SK-N-SH (cell line): Measurements from ENCODE around the gene HOXB8. TPM values are rescaled to one million over a fixed set of nuclear protein-coding genes. Genes with fewer than 3 reads are reported as not detected.

Experiments
- CTCF ChIA-PET: fragments of 300-600, 350-600 bp; formaldehyde crosslinking; extraction: SDS; loops from one replicate; lab custom pipeline; 2021; lab: Yijun Ruan, JAX
- POLR2A ChIA-PET: fragments of 350-600 bp; sonication (Branson Sonifier 250); formaldehyde crosslinking; extraction: SDS; loops from one replicate; lab custom pipeline; 2020; ENCODE audit warnings: antibody characterized with exemption, inconsistent platforms; lab: Yijun Ruan, JAX
- DNase-seq: peaks from one replicate; pipeline ENCODE4 v3.0.0; 2012
- H2AFZ ChIP-seq: fragments of 200-600 bp; sonication (generic); 2 replicates; pipeline ENCODE4 v1.8.1; 2016; ENCODE audit warnings: antibody characterized with exemption, mild to moderate bottlenecking, low read depth
- H3F3A ChIP-seq: fragments of 200-600 bp; sonication (generic); replicated peaks from 2 replicates; pipeline ENCODE3; 2016; ENCODE audit warnings: antibody characterized with exemption, mild to moderate bottlenecking; ENCODE audit not compliant: insufficient read depth
- H3K27ac ChIP-seq, 2 experiments: fragments of 200-500 bp in 1 of 2; fragments of 200-600 bp in 1 of 2; sonication (Bioruptor generic) in 1 of 2; sonication (generic), shearing (Covaris generic) in 1 of 2; 2 replicates each; pipeline versions ENCODE4 v1.5.1 to v1.6.1; 2014 to 2016; ENCODE audit warnings: low read depth in 2 of 2, inconsistent platforms in 1 of 2, low read length in 1 of 2, mild to moderate bottlenecking in 1 of 2, mixed read lengths in 1 of 2
- H3K27me3 ChIP-seq: fragments of 200-600 bp; sonication (generic), shearing (Covaris generic); 2 replicates; pipeline ENCODE4 v1.6.1; 2016; ENCODE audit warnings: mixed run types; ENCODE audit not compliant: insufficient read depth
- H3K36me3 ChIP-seq, 2 experiments: fragments of 200-500 bp in 1 of 2; fragments of 200-600 bp in 1 of 2; sonication (Bioruptor generic) in 1 of 2; sonication (generic) in 1 of 2; replicated peaks in 1 of 2; 2 replicates each; pipeline versions ENCODE3 to v1.5.1; 2014 to 2016; ENCODE audit warnings: low read length in 1 of 2, mild to moderate bottlenecking in 1 of 2; ENCODE audit not compliant: insufficient read depth in 2 of 2, control insufficient read depth in 1 of 2
- H3K4me1 ChIP-seq, 2 experiments: fragments of 200-500 bp in 1 of 2; fragments of 200-600 bp in 1 of 2; sonication (Bioruptor generic) in 1 of 2; sonication (generic), shearing (Covaris generic) in 1 of 2; 2 replicates each; pipeline versions ENCODE4 v1.5.1 to v1.6.1; 2014 to 2016; ENCODE audit warnings: low read depth in 1 of 2, low read length in 1 of 2, mixed run types in 1 of 2; ENCODE audit not compliant: insufficient read depth in 2 of 2, control insufficient read depth in 1 of 2
- H3K4me2 ChIP-seq: fragments of 200-600 bp; sonication (generic), shearing (Covaris generic); 2 replicates; pipeline ENCODE4 v1.6.1; 2017; ENCODE audit warnings: mixed run types
- H3K4me3 ChIP-seq, 2 experiments: fragments of 200-500 bp in 1 of 2; fragments of 200-600 bp in 1 of 2; sonication (Bioruptor generic) in 1 of 2; sonication (generic), shearing (Covaris generic) in 1 of 2; 2 replicates each; pipeline versions ENCODE4 v1.5.1 to v1.8.1; 2014 to 2016; ENCODE audit warnings: low read depth in 2 of 2, inconsistent platforms in 1 of 2, low read length in 1 of 2, mild to moderate bottlenecking in 1 of 2, mixed read lengths in 1 of 2, moderate library complexity in 1 of 2
- H3K79me2 ChIP-seq: fragments of 200-600 bp; sonication (generic); 2 replicates; pipeline ENCODE4 v1.8.1; 2017; ENCODE audit warnings: mild to moderate bottlenecking; ENCODE audit not compliant: insufficient read depth
- H3K9ac ChIP-seq: fragments of 200-600 bp; sonication (generic); 2 replicates; pipeline ENCODE4 v1.6.1; 2017; ENCODE audit warnings: mixed run types
- H3K9me2 ChIP-seq: fragments of 200-600 bp; sonication (generic); 2 replicates; pipeline ENCODE4 v1.6.1; 2017; ENCODE audit warnings: mixed run types
- H3K9me3 ChIP-seq: fragments of 200-600 bp; sonication (generic); 2 replicates; pipeline ENCODE4 v1.6.1; 2017; ENCODE audit warnings: mixed run types, mild to moderate bottlenecking, moderate library complexity
- H4K20me1 ChIP-seq: fragments of 200-600 bp; sonication (generic); 2 replicates; pipeline ENCODE4 v1.6.1; 2017; ENCODE audit warnings: mild to moderate bottlenecking, mixed run types; ENCODE audit not compliant: insufficient read depth
- ELF1 ChIP-seq: IDR thresholded peaks from 2 replicates; pipeline ENCODE4 v1.4.0; 2012
- EP300 ChIP-seq, 2 experiments: IDR thresholded peaks; 2 replicates each; pipeline versions ENCODE4 v1.4.0 to v1.6.1; 2012; ENCODE audit warnings: borderline replicate concordance in 1 of 2, low read depth in 1 of 2, low read length in 1 of 2
- FOSL2 ChIP-seq: IDR thresholded peaks from 2 replicates; pipeline ENCODE4 v1.4.0; 2012; ENCODE audit warnings: low read depth, mild to moderate bottlenecking, moderate library complexity, borderline replicate concordance
- FOXJ3 ChIP-seq: sonication (generic); formaldehyde crosslinking; IDR thresholded peaks from 2 replicates; pipeline ENCODE4 v1.5.1; 2020; ENCODE audit warnings: mild to moderate bottlenecking, missing genetic modification reagents
- FOXM1 ChIP-seq: IDR thresholded peaks from 2 replicates; pipeline ENCODE4 v1.4.0; 2012; ENCODE audit warnings: low read depth, mild to moderate bottlenecking
- JUND ChIP-seq: IDR thresholded peaks from 2 replicates; pipeline ENCODE4 v1.4.0; 2012
- RAD21 ChIP-seq: IDR thresholded peaks from 2 replicates; pipeline ENCODE4 v1.6.1; 2012; ENCODE audit warnings: mild to moderate bottlenecking, low read length
- SIN3A ChIP-seq: IDR thresholded peaks from 2 replicates; pipeline ENCODE4 v1.6.1; 2012; ENCODE audit warnings: low read depth, mild to moderate bottlenecking, low read length, moderate library complexity, borderline replicate concordance
- SMC3 ChIP-seq: IDR thresholded peaks from 2 replicates; pipeline ENCODE4 v1.6.1; 2012; ENCODE audit warnings: low read depth, low read length, improper control_type of control experiment
- TAF1 ChIP-seq: IDR thresholded peaks from 2 replicates; pipeline ENCODE4 v1.6.1; 2012; ENCODE audit warnings: low read depth, mild to moderate bottlenecking, low read length, moderate library complexity, borderline replicate concordance
- YY1 ChIP-seq: IDR thresholded peaks from 2 replicates; pipeline ENCODE4 v1.4.0; 2012; ENCODE audit warnings: low read depth, mild to moderate bottlenecking
- WGBS: methylation state at CpG from one replicate; pipeline ENCODE4 v1.1.6; 2017; ENCODE audit warnings: low lambda C conversion rate; 5-methylcytosine and 5-hydroxymethylcytosine counted together
- polyA plus RNA-seq, 3 experiments: library from polyadenylated mRNA; depleted of rRNA; stranded (reverse); fragments of >200 nt; gene quantifications; 2 replicates each; pipeline ENCODE4 v1.2.3, GENCODE V29; 2012
- TF ChIP-seq, protein P1 (sequence below): IDR thresholded peaks from 2 replicates; pipeline ENCODE4 v1.4.0; 2012; ENCODE audit warnings: low read depth
- TF ChIP-seq, protein P2 (sequence below): fragments of 150-350 bp; IDR thresholded peaks from 2 replicates; pipeline ENCODE4 v1.6.1; 2016; ENCODE audit warnings: mild to moderate bottlenecking, low read depth, low read length
- TF ChIP-seq, protein P3 (sequence below): IDR thresholded peaks from 2 replicates; pipeline ENCODE4 v1.6.1; 2012; ENCODE audit warnings: mild to moderate bottlenecking, low read depth, low read length, moderate library complexity
- TF ChIP-seq, protein P4 (sequence below): fragments of 150-350 bp; IDR thresholded peaks from 2 replicates; pipeline ENCODE4 v1.6.1; 2017; ENCODE audit warnings: antibody characterized with exemption, low read length, low read depth, borderline replicate concordance

Gene HOXB8
- polyA plus RNA-seq, 1 of the 3 experiments (the other 2 are of a cell fraction) = not detected

DNA sequence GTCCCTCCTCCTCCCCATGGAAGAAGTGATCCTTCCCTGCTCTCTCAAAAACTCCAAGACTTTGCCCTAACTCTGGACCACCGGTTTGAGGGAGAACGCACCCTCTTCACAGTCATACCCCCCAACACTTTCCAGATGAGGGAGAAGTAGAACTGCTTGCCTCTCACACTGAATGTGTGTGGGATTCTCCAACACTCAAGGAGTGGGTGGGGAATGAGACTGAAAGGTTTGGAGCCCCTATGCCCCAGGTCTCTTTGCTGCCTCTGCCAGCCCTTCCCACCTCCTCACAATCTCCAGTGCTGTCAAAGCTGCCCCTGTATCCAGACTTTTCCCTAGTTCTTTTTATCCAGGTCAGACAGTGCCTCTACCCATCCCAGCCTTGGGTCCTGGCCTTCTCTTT lies 48.4 kb downstream of the HOXB8 start (continued):
- TF ChIP-seq EP300 (IDR thresholded peaks at IDR 0.05; ENCODE audit: borderline replicate concordance in 1 of 2, low read depth in 1 of 2, low read length in 1 of 2) (no peak), SIN3A (no peak)
- TF ChIP-seq, protein P1, sequence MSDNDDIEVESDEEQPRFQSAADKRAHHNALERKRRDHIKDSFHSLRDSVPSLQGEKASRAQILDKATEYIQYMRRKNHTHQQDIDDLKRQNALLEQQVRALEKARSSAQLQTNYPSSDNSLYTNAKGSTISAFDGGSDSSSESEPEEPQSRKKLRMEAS = no peak
- TF ChIP-seq, protein P2, sequence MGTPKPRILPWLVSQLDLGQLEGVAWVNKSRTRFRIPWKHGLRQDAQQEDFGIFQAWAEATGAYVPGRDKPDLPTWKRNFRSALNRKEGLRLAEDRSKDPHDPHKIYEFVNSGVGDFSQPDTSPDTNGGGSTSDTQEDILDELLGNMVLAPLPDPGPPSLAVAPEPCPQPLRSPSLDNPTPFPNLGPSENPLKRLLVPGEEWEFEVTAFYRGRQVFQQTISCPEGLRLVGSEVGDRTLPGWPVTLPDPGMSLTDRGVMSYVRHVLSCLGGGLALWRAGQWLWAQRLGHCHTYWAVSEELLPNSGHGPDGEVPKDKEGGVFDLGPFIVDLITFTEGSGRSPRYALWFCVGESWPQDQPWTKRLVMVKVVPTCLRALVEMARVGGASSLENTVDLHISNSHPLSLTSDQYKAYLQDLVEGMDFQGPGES = no peak

DNA sequence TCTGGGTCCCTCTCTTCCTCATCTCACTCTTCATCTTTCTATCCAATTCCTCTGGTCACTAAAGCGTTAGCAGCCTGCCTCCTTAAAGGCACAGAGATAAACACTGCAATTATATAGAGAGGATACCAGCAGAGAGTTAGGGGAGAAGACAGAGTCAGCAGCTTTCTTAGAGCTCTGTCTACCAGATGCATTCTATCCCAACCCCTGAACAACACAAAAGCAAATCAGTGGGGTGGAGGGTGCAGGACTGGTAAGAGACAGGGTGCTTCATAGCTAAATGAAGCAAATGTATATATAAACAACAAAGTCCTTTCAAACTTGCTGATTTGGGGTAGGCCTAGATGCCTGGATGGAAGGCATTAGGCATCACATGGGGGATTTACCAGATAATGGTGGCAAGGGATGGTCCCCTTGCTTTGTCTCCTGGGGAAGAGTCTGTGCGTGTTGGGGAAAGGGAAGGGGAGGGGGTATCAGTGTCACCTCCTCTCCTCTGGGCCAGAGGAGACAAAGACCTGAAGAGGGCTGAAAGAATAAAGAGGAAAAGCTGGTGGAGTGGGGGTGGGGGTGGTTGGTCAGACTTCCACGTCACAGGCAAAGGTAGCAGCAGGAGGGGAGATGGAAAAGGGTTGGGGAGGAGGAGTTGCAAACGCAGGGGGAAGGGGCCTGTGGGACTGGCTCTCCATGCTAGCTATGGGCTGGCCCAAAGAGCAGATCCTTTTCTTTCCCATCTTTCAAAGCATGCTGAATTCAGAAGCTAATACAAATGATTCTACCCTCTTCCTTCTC lies 49.0 kb downstream of the HOXB8 start:
- Histone ChIP-seq H3K79me2 (no peaks in the 10 kb centered on the region), H3K9me3 (no peaks in the 10 kb centered on the region), H3K27ac (no peak overlapping the region), H3K27me3 (peaks cover 97% of the 10 kb centered on the region), H3K9me2 (no peaks in the 10 kb centered on the region), H3K4me3 (no peak overlapping the region), H3K4me2 (no peak overlapping the region), H4K20me1 (peaks cover 10% of the 10 kb centered on the region; the same call in 1 of the 2 replicates), H3K9ac (no peak overlapping the region), H3K4me1 (peaks cover 0 to 2% of the 10 kb centered on the region in 2 experiments; a peak in 1 of 4 replicates), H2AFZ (no peak overlapping the region), H3K36me3 (no peaks in the 10 kb centered on the region), H3F3A (no peaks in the 10 kb centered on the region)
- ChIA-PET POLR2A (no interaction called here), CTCF (no interaction called here)
- no peak for TF ChIP-seq SMC3
- TF ChIP-seq ELF1 = no peak
- TF ChIP-seq, protein P3, sequence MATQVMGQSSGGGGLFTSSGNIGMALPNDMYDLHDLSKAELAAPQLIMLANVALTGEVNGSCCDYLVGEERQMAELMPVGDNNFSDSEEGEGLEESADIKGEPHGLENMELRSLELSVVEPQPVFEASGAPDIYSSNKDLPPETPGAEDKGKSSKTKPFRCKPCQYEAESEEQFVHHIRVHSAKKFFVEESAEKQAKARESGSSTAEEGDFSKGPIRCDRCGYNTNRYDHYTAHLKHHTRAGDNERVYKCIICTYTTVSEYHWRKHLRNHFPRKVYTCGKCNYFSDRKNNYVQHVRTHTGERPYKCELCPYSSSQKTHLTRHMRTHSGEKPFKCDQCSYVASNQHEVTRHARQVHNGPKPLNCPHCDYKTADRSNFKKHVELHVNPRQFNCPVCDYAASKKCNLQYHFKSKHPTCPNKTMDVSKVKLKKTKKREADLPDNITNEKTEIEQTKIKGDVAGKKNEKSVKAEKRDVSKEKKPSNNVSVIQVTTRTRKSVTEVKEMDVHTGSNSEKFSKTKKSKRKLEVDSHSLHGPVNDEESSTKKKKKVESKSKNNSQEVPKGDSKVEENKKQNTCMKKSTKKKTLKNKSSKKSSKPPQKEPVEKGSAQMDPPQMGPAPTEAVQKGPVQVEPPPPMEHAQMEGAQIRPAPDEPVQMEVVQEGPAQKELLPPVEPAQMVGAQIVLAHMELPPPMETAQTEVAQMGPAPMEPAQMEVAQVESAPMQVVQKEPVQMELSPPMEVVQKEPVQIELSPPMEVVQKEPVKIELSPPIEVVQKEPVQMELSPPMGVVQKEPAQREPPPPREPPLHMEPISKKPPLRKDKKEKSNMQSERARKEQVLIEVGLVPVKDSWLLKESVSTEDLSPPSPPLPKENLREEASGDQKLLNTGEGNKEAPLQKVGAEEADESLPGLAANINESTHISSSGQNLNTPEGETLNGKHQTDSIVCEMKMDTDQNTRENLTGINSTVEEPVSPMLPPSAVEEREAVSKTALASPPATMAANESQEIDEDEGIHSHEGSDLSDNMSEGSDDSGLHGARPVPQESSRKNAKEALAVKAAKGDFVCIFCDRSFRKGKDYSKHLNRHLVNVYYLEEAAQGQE = no peak
- no peak for TF ChIP-seq FOSL2
- no peak for TF ChIP-seq SIN3A
- TF ChIP-seq RAD21 = no peak
- TF ChIP-seq, protein P4, sequence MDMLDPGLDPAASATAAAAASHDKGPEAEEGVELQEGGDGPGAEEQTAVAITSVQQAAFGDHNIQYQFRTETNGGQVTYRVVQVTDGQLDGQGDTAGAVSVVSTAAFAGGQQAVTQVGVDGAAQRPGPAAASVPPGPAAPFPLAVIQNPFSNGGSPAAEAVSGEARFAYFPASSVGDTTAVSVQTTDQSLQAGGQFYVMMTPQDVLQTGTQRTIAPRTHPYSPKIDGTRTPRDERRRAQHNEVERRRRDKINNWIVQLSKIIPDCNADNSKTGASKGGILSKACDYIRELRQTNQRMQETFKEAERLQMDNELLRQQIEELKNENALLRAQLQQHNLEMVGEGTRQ = no peak
- no peak for TF ChIP-seq FOXM1
- TF ChIP-seq TAF1 = no peak
- no peak for TF ChIP-seq YY1
- no peak for TF ChIP-seq FOXJ3 (CRISPR knock-in tag)
- TF ChIP-seq JUND = no peak
- DNase-seq = no peak
- WGBS = 8% methylated on average over 4 of the region's 4 CpGs
